NCI-H146 treated with DMSO at 0.1 percent for 48 hours (cell line): ENCODE data around the gene RNASE13.
A peak's percentile ranks its signal among the peaks of the same experiment; 100 is the strongest.

Source experiments
- DNase-seq: peaks from one replicate; lab custom pipeline; 2025; ENCODE audit not compliant: unreplicated experiment; lab: John Stamatoyannopoulos, UW

Gene RNASE13

GRCh38 chr14:21034707-21035106, at the start of gene RNASE13:
RNASE13 (minus strand) TSS chr14:21034807; CDS start chr14:21034288, 519 bp downstream.
- no peak for DNase-seq

GRCh38 chr14:21084396-21084795, 49.8 kb upstream of the RNASE13 start:
- no peak for DNase-seq

DNA sequence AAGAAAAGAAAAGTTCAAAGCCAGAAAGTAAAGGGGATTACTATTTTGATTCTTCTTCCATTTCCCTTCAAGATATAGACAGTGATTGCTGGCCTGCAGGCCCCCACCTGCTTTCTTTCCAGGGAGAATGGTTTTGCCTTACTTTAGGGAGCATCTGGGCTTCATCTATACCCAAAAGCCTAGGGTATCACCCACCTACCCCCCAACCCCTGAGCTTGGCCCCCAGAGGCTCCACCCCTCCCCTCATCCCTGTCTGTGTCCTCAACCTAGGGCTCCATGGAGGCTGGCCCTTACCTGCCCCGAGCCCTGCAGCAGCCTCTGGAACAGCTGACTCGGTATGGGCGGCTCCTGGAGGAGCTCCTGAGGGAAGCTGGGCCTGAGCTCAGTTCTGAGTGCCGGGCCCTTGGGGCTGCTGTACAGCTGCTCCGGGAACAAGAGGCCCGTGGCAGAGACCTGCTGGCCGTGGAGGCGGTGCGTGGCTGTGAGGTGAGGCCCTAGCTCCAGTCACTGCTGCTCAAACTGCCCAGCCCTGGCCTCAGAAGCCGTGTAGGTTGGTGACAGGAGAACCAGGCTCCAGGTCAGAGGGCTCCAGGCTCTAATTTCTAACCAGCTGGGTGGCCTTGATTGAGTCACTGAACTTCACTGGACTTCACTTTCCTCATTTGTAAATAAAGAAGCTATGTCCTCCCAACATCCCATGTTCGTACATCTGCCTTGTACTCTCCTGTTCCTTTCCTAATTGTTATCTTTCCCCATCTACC, 49.1 kb upstream of the RNASE13 start:
- no peak for DNase-seq

GRCh38 chr14:21081521-21082142, 47.0 kb upstream of the RNASE13 start:
- no peak for DNase-seq

GRCh38 chr14:21078726-21079125, 44.1 kb upstream of the RNASE13 start:
- DNase-seq = no peak

- DNase-seq = no peak
Measured at GRCh38 chr14:21078287-21078686, 43.7 kb upstream of the RNASE13 start.

- no peak for DNase-seq
Measured at GRCh38 chr14:21077672-21078071, 43.1 kb upstream of the RNASE13 start.

- DNase-seq = no peak
Measured at GRCh38 chr14:21075719-21076437, 41.3 kb upstream of the RNASE13 start.

GRCh38 chr14:21074398-21075272, 40.0 kb upstream of the RNASE13 start:
- DNase-seq = no peak

DNA sequence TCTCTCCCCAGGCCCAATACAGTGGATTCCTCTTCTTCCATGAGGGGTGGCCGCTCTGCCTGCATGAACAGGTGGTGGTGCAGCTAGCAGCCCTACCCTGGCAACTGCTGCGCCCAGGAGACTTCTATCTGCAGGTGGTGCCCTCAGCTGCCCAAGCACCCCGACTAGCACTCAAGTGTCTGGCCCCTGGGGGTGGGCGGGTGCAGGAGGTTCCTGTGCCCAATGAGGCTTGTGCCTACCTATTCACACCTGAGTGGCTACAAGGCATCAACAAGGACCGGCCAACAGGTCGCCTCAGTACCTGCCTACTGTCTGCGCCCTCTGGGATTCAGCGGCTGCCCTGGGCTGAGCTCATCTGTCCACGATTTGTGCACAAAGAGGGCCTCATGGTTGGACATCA, 39.3 kb upstream of the RNASE13 start:
- no peak for DNase-seq

- no peak for DNase-seq
Measured at GRCh38 chr14:21072781-21073339, 38.3 kb upstream of the RNASE13 start.

DNA sequence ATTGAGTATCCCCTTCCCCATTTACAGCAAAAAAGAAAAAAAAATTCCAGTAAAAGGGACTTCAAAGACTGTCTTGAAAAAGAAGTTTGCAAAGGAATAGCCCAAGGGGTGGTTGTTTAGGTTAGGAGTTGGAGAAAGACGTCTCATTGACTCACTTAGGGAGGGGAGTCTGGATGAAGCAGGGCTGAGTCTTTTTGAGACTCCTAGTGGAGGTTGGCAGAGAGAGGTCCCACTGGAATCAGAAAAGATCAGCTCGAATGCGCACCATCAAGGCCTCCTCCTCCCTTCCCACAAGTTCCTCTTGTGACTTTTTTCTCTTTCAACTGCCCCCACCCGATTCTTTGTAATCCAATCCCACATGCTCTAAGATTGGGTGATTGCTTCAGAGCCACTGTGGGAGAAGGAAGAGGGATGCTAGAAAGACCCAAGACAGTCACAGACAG, 37.4 kb upstream of the RNASE13 start:
- no peak for DNase-seq

DNA sequence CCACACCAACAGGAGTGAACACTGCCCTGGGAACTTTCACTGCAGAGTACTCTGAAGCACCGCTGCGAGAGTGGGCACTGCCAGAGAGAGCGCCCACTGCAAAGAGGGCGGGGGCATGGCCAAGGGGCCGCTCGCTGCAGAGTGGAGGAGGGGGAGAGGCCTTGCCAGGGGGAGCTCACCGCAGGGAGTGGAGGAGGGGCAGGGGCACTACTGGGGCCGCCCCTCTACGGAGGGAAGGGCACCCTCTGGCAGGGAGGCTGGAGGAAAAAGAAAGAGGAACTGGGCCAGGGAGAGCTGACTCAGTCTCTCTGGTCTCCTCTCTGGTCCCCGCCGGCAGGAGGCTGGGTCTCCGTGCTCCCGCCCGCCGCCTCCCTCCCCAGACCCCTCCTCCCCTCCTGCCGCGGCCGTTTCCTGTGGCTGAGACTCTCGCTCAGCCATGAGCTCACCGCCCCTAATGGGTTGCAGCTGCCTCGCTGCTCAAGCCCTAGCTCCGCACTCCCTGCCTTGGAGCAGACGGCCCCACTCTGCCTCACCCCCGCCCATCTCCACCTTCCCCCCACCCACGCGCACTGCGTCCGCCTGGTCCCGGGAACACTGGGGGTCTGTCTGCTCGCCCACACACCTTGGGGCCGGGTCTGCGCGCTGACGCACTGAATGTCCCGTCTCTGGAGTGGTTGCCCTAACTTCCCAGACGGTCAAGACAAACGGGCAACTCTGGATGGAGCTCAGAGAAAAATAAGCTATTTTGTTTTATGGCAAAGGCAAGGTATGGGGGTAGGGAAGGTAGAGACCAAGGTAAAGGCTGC, 36.8 kb upstream of the RNASE13 start:
- peak; percentile 66 for DNase-seq

DNA sequence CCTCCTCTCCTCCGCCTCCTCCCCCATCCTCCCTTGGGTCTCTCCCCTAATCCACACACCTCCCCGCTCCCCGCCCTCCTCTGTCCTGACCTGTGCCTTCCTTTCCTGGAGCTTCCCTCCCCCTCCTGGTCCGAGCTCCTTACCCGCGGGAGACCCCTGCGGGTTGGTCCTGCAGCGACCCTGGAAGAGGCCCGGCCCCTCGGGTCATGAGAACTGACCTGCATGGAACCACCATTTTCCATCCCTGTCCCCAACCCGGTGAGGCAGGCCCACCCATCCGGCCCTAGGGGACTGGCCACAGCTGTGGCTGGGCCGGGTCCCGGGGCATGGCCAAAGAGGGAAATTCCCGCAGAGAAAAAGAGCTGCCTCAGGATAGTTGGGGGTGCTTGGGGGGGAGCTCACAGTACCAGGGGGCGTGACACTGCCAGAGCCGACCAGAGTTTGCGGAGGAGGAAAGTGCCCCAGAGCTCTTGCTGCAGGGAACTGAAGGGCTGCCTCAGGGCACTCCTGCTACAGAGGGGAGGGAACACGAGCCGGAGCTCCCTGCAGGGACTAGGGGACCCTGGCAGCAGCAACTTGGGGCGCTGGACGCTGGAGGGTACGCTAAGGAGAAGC, 36.1 kb upstream of the RNASE13 start:
- no peak for DNase-seq

DNA sequence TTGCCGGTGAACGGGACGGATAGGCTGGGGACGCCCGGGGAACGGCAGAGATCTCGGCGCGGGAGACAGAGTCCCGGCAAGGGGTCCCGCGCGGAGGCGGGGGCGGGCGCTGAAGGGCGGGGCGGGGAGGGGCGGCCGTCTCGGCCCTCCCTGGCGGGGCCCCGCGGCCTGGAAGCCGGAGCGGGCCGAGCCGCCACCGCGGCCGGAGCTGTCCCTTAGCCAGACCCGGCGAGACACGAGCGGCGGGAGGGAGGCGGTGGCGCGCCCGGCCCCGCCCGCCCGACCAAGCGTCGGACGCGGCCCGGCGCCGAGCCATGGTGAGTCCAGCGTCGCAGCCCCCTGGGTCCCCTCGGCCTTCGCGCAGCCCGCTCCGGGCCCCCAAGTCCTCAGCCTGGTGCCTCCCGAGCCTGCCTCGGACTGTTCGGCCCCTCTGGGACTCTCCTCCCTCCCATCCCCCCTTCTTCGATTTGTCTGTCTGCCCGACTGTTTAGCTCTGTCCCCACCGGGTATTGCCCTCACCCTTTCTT, 35.5 kb upstream of the RNASE13 start, which contains the start of gene ARHGEF40:
Gene ARHGEF40 (plus strand): TSS at position 222 of the 527 bp plus-strand sequence. CDS start 93 bp downstream, at position 315.
- no peak for DNase-seq

GRCh38 chr14:21069388-21070082, 34.9 kb upstream of the RNASE13 start:
- DNase-seq = no peak

DNA sequence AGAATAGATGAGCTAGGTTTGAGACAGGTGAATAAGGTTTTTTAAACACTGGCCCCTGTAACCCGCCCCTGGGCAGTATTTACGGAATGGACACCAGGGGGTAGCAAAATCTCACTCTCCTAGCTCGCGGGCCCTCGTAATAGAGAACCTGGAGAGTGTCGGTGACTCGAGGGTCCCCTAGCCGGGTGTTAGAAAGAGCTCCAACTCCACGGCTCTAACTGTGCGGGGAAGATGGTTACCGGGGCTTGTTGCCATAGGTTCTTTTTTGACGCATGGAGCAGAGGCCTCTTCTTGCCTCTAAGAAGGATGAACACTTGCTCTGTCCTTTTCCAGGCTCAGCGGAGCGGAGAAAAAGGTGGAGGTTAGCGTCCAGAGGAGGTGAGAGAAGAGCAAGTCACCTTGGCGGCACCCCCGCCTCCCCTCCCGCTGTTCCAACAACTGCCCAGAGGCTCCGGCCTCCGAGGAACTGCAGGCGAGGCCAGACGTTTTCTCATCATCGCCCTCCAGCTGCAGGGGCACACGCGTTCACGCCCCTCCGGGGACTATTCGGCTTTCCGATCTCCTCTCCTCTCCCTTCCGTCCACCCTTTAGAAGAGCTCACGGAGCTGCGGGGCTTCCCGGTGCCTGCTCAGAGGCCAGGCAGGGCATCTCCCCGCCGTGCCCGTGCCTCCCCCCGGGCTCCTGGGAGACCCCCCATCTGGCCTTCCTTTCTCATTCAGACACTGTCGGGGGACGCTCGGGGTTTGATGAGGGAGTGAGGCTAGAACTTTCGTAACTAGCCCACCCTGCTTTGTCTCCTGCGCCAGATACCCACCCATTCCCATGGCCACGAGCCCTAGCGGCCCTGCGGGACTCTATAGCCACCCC, 34.1 kb upstream of the RNASE13 start:
- DNase-seq = peak; percentile 50
